ENCODE measurements around the gene TRIM9.
"Not testable (repeated sequence)": the region's sequence is repeated elsewhere in the genome, so short reads cannot be mapped to it uniquely, and the experiment has no call there.

TRIM9 gene

DNA sequence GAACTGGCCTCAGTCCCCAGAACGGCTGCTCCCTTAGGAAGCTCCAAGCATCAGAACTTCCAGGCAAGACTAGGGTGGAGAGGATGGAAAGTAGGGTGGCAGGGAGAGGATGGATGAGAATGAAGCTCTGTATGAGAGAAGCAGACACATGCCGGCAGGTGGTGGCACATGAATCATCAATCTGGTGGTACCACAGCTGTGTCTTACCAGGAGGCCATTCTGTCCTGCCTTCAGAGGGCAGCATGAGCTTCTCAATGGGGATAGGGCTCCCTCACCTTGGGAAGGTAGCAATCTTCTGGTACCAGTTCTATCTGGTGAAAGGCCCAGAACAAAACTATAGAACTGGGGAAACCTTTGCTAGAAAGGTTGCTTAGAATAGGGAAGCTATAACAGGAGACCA lies 95.2 kb downstream of the TRIM9 start:
- Histone ChIP-seq H3K9ac (ENCODE audit: low read length) (no peak overlapping the region), H3K27ac (ENCODE audit: low read depth, low read length) (no peak overlapping the region), H3K9me3 (ENCODE audit: low read length) (no peaks in the 10 kb centered on the region), H3K36me3 (ENCODE audit: insufficient read depth, low read length) (no peaks in the 10 kb centered on the region), H3K27me3 (ENCODE audit: control insufficient read depth in 1 of 2, insufficient read depth in 2 of 2, low read length in 2 of 2) (no peaks in the 10 kb centered on the region), H3K4me3 (ENCODE audit: low read depth in 1 of 2, low read length in 2 of 2) (no peak overlapping the region), H3K4me1 (ENCODE audit: insufficient read depth, low read length) (peaks cover 8% of the 10 kb centered on the region)

DNA sequence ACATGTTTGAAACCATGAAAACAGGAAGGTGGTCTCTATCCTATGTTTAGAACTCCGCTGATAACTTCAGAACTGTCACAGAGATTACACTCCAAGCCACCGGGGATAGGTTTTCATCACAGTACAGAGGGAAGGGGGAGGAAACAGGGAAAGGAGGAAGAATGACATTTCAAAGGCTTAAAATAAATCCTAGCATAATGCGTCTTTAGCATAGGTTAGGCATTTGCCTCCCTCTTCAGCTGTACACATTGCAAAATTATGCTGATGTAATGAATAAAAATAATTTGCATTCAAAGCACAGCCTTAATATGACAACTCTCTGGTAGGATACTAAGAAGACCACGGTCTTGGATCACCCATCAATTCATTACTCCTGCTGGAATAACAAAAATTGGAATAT lies 96.3 kb downstream of the TRIM9 start:
- Histone ChIP-seq H3K27ac (ENCODE audit: low read depth, low read length) (no peak overlapping the region), H3K36me3 (ENCODE audit: insufficient read depth, low read length) (no peaks in the 10 kb centered on the region), H3K9ac (ENCODE audit: low read length) (no peak overlapping the region), H3K4me3 (ENCODE audit: low read depth in 1 of 2, low read length in 2 of 2) (no peak overlapping the region), H3K9me3 (ENCODE audit: low read length) (no peaks in the 10 kb centered on the region), H3K27me3 (ENCODE audit: control insufficient read depth in 1 of 2, insufficient read depth in 2 of 2, low read length in 2 of 2) (no peaks in the 10 kb centered on the region), H3K4me1 (ENCODE audit: insufficient read depth, low read length) (peaks cover 7% of the 10 kb centered on the region)

DNA sequence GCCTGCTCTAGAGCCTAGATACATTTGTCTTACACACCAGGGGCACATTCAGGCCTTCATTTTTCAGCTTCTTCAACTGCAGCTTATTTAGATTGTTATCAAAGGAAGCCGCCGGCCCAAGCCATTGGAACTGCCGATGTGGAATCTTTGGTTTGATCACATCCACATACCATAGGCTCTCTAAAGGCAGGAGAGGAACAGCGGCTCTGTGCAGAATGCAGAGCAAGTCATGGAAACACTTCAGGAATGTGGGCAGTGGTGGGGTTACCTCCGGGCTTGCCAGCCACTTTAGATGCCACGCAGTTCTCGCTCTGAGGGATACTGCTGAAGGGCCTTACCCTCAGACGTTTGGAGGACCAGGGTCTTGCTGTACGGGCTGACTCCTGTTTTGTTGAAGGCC lies 97.2 kb downstream of the TRIM9 start:
- Histone ChIP-seq H3K4me3 (ENCODE audit: low read depth in 1 of 2, low read length in 2 of 2) (no peak overlapping the region), H3K36me3 (ENCODE audit: insufficient read depth, low read length) (no peaks in the 10 kb centered on the region), H3K27me3 (ENCODE audit: control insufficient read depth in 1 of 2, insufficient read depth in 2 of 2, low read length in 2 of 2) (no peaks in the 10 kb centered on the region), H3K27ac (ENCODE audit: low read depth, low read length) (no peak overlapping the region), H3K9me3 (ENCODE audit: low read length) (no peaks in the 10 kb centered on the region), H3K4me1 (ENCODE audit: insufficient read depth, low read length) (peaks cover 5% of the 10 kb centered on the region), H3K9ac (ENCODE audit: low read length) (no peak overlapping the region)

DNA sequence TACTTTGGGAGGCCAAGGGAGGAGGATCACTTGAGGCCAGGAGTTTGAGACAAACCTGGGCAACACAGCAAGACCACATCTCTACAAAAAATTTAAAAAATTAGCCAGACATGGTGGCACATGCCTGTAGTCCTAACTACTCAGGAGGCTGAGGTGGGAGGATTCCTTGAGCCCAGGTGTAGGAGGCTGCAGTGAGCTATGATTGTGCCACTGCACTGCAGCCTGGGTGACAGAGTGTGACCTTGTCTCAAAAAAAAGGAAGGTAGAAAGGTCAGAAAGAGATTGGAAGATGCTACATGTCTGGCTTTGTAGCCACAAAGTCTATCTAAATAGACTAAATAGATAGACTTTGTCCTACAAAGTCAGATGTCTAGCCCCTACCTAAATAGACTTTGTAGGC lies 100.7 kb downstream of the TRIM9 start:
- H3K4me3 ChIP-seq (ENCODE audit: low read depth in 1 of 2, low read length in 2 of 2); H3K4me1 ChIP-seq (ENCODE audit: insufficient read depth, low read length); H3K9ac ChIP-seq (ENCODE audit: low read length); H3K9me3 ChIP-seq (ENCODE audit: low read length); H3K27me3 ChIP-seq (ENCODE audit: control insufficient read depth in 1 of 2, insufficient read depth in 2 of 2, low read length in 2 of 2); H3K27ac ChIP-seq (ENCODE audit: low read depth, low read length); H3K36me3 ChIP-seq (ENCODE audit: insufficient read depth, low read length): not testable (repeated sequence)

DNA sequence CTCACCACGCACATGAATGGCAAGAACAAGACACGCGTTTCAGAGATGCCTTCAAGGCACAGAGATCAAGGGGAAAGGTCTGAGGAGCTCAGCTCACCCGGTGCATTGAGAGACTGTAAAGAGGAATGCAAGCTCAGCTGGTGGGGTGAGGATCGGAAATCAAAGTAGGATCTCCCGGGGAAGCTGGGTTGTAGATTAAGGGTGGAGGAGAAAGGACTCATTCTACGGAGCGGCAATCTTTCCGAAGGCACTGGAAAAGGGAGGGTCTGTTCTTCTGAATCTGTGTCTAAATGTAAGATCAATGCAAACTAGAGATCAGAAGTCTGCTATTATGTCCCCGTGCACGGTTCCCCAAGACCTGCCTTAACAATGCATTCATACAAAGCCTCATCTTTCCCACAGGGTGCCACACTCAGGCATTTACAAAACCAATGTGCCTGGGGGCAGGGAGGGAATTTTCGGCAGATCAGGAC lies 109.0 kb downstream of the TRIM9 start:
- no peak overlapping the region for H3K27ac ChIP-seq (ENCODE audit: low read depth, low read length)
- H3K36me3 ChIP-seq (ENCODE audit: insufficient read depth, low read length) = no peaks in the 10 kb centered on the region
- peaks cover 7% of the 10 kb centered on the region for H3K4me1 ChIP-seq (ENCODE audit: insufficient read depth, low read length)
- no peaks in the 10 kb centered on the region for H3K9me3 ChIP-seq (ENCODE audit: low read length)
- no peaks in the 10 kb centered on the region for H3K27me3 ChIP-seq (ENCODE audit: control insufficient read depth in 1 of 2, insufficient read depth in 2 of 2, low read length in 2 of 2)
- H3K4me3 ChIP-seq (ENCODE audit: low read depth in 1 of 2, low read length in 2 of 2) = no peak overlapping the region
- no peak overlapping the region for H3K9ac ChIP-seq (ENCODE audit: low read length)

DNA sequence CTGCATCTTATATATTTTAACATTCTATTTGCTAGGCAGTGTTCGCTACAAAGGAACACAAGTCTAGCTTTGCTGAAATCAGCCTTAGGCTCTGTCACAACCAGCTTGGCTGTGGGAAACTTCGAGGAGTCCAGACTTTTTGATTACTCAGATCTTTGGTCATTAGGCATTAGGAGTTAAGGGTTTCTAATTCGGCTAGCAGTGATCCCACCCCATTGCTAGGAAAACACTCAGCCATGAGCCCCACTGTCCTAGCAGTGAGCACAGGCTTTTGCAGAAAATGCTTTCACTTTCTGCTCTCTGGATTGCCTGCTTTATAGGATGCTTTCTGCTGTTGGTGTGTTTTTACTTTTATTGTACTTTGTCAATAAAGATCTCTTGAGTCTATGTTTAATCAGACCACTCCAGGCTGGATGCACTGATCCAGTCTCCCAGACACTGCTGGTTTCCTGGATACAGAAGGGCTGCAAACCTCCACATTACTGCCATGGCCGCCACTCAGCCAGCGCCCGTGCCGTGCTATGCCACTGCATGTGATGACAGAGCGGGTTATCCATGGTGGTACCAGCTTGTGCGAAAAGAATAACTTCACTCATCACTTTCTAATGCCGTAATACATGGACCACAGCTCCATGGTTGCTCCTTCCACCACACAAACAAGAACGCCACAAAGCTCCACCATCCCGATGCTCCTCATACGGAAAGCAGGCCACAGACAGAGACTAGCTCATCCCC lies 109.6 kb downstream of the TRIM9 start:
- Histone ChIP-seq H3K27ac (ENCODE audit: low read depth, low read length) (no peak overlapping the region), H3K4me3 (ENCODE audit: low read depth in 1 of 2, low read length in 2 of 2) (no peak overlapping the region), H3K9ac (ENCODE audit: low read length) (no peak overlapping the region)

DNA sequence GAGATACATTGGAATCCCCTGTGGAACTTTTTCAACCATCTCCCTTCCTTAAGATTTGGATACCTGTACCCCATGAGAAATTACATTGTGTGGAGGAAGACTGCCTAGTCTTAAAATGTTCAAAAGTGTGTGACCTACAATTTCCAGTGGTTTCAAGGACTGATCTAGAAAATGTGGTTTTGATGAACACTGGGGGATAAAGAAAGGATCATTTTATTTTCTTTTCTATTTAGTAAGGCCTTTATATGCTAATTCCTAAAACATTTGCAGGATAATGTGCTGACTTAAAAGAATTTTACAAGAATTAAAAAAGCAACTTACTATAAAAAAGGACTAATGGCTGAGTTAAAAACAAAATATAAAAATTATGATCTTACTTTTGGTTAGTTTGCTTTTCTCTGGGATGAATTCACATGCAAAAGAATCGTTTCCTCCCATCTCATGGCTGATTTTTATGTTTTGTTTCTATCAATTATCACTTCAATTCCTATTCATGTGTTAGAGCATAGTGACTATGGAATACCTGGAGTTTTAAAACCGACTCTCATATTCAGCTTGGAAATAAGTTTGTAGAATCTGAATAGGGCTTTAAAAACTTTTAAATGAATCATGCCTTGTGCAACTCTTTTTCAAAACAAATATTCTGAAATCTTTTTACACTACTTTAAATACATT lies 110.7 kb downstream of the TRIM9 start:
- no peak overlapping the region for H3K27ac ChIP-seq (ENCODE audit: low read depth, low read length)
- H3K4me1 ChIP-seq (ENCODE audit: insufficient read depth, low read length) = peaks cover 7% of the 10 kb centered on the region
- no peaks in the 10 kb centered on the region for H3K9me3 ChIP-seq (ENCODE audit: low read length)
- H3K27me3 ChIP-seq (ENCODE audit: control insufficient read depth in 1 of 2, insufficient read depth in 2 of 2, low read length in 2 of 2) = no peaks in the 10 kb centered on the region
- no peaks in the 10 kb centered on the region for H3K36me3 ChIP-seq (ENCODE audit: insufficient read depth, low read length)
- no peak overlapping the region for H3K9ac ChIP-seq (ENCODE audit: low read length)
- no peak overlapping the region for H3K4me3 ChIP-seq (ENCODE audit: low read depth in 1 of 2, low read length in 2 of 2)

More for the DNA sequence above, 109.6 kb downstream of the TRIM9 start:
- Histone ChIP-seq H3K36me3 (ENCODE audit: insufficient read depth, low read length) (no peaks in the 10 kb centered on the region), H3K4me1 (ENCODE audit: insufficient read depth, low read length) (peaks cover 7% of the 10 kb centered on the region), H3K9me3 (ENCODE audit: low read length) (no peaks in the 10 kb centered on the region), H3K27me3 (ENCODE audit: control insufficient read depth in 1 of 2, insufficient read depth in 2 of 2, low read length in 2 of 2) (no peaks in the 10 kb centered on the region)

DNA sequence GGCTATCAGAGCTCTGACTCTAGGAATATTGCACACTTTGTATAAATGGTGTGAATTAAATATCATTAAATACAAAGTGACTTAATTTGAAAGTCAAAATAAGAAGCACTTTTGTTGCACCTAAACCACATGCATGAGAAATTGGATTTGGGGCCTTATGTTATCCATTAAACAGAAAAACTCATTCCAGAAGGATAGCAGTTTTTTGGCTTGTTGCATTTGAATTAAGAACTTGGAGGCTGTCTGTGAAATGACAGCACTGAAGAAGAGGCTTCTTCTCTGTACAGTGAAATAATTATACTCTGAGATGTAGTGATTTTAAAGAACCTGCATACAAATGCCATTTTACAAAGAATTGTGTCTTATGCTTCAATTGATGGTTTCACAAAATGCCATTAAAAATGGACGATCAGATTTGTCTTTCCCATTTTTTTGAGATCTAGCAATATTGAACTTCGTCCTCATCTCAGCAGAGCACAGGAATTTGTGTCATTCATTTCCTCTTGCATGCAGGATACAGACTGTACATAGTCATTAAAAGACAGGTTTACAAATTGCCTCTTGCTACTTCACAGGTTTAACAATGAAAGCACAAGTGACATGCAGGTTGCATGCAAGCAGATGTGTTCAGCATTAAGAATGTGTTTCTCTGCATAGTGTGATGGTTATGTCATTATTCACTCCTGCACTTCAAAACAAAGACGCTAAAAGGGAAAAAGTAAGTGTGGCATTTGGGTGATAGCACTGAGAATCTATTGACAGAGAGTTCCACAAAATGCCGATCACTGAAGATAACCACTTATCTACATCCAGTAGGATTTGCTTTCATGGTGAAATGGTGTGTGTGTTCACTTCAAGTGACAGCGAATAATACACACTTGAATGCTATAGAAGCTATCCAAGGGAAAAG lies 114.7 kb downstream of the TRIM9 start:
- Histone ChIP-seq H3K36me3 (ENCODE audit: insufficient read depth, low read length) (no peaks in the 10 kb centered on the region), H3K9me3 (ENCODE audit: low read length) (no peaks in the 10 kb centered on the region), H3K27me3 (ENCODE audit: control insufficient read depth in 1 of 2, insufficient read depth in 2 of 2, low read length in 2 of 2) (no peaks in the 10 kb centered on the region), H3K4me1 (ENCODE audit: insufficient read depth, low read length) (peaks cover 5% of the 10 kb centered on the region), H3K27ac (ENCODE audit: low read depth, low read length) (no peak overlapping the region), H3K4me3 (ENCODE audit: low read depth in 1 of 2, low read length in 2 of 2) (no peak overlapping the region), H3K9ac (ENCODE audit: low read length) (no peak overlapping the region)

DNA sequence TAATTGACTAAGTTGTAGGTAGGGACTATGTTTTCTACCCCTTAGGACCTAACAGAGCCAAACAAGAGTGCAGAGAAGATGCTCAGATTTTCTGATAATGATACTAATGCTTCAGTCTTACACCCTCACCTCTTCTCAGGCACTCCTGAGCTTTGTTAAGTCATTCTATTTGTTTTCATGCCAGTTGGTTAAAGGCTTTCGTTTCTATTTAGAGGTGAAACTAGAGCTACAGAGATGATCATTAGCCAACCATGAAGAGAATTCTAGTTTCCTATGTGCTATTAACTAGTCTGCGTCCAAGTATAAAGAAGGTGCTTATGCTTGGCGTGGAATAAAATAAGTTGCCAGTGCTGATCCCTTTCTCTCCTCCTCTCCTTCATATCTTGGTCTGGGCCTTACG lies 116.0 kb downstream of the TRIM9 start:
- Histone ChIP-seq H3K4me3 (ENCODE audit: low read depth in 1 of 2, low read length in 2 of 2) (no peak overlapping the region), H3K27ac (ENCODE audit: low read depth, low read length) (no peak overlapping the region), H3K36me3 (ENCODE audit: insufficient read depth, low read length) (no peaks in the 10 kb centered on the region), H3K9ac (ENCODE audit: low read length) (no peak overlapping the region), H3K4me1 (ENCODE audit: insufficient read depth, low read length) (no peaks in the 10 kb centered on the region), H3K27me3 (ENCODE audit: control insufficient read depth in 1 of 2, insufficient read depth in 2 of 2, low read length in 2 of 2) (no peaks in the 10 kb centered on the region), H3K9me3 (ENCODE audit: low read length) (no peaks in the 10 kb centered on the region)

DNA sequence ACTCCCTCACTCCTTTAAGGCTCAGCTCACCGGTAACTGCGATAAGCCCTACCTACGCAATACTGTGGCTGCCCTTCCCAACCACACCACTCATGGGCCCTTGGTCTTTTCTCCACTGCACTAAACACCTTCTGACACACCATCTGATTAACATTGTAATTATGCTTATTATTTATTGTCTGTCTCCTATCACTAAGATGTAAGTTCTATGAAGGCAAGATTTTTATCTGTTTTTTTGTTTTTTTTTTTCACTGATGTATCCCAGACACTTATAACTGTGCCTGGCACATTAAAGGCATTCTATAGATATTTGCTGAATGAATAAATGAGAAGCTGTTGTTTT lies 116.4 kb downstream of the TRIM9 start:
- H3K9me3 ChIP-seq (ENCODE audit: low read length) = no peaks in the 10 kb centered on the region
- H3K27me3 ChIP-seq (ENCODE audit: control insufficient read depth in 1 of 2, insufficient read depth in 2 of 2, low read length in 2 of 2) = no peaks in the 10 kb centered on the region
- no peak overlapping the region for H3K27ac ChIP-seq (ENCODE audit: low read depth, low read length)
- no peak overlapping the region for H3K9ac ChIP-seq (ENCODE audit: low read length)
- no peaks in the 10 kb centered on the region for H3K36me3 ChIP-seq (ENCODE audit: insufficient read depth, low read length)
- H3K4me3 ChIP-seq (ENCODE audit: low read depth in 1 of 2, low read length in 2 of 2) = no peak overlapping the region
- H3K4me1 ChIP-seq (ENCODE audit: insufficient read depth, low read length) = no peaks in the 10 kb centered on the region

DNA sequence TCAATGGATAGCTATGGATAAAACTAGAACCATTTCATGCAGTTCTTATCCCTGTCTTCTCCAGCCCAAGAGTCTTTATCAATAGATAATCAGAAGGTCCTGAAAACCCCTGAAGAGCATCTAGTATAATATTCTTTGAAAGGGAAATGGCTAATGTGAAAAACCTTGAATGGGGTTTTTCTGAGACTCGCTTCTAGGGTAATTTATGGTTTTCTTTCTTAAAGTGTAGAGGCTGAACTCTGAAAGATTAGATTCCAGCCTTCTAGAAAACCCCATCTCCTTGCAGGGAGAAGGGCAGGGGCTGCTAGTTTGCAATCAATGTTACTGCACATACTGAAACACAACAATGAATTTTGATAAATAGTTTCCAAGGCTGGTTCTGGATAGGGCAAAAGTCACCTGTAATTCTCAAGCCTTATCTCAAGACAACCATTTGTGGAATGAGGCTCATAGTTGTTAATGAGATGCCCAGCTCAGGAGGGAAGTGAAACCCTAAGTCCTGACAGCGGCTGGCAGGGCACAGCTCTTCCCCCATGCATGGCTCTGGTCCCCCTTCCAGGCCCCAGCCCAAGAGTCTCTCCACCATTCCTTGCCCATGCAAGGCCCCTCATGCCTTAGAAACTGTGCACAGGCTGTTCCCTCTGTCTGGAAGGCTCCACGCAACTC lies 116.9 kb downstream of the TRIM9 start:
- Histone ChIP-seq H3K4me3 (ENCODE audit: low read depth in 1 of 2, low read length in 2 of 2) (no peak overlapping the region), H3K9ac (ENCODE audit: low read length) (no peak overlapping the region), H3K27ac (ENCODE audit: low read depth, low read length) (no peak overlapping the region), H3K4me1 (ENCODE audit: insufficient read depth, low read length) (no peaks in the 10 kb centered on the region), H3K9me3 (ENCODE audit: low read length) (no peaks in the 10 kb centered on the region), H3K27me3 (ENCODE audit: control insufficient read depth in 1 of 2, insufficient read depth in 2 of 2, low read length in 2 of 2) (no peaks in the 10 kb centered on the region), H3K36me3 (ENCODE audit: insufficient read depth, low read length) (no peaks in the 10 kb centered on the region)

All from muscle layer of colon (tissue), 2 donors.